Calu3 (cell line): Measurements from ENCODE around the gene NR3C1. TPM values are rescaled to one million over a fixed set of nuclear protein-coding genes. Genes with fewer than 3 reads are reported as not detected.

Experiments
- BruUV-seq: library from RNA; stranded (reverse); fragments of 400-500 nt; replicated peaks from 2 replicates; lab custom pipeline; 2021; lab: Mats Ljungman, UMichigan
- CTCF ChIA-PET: fragments of 300-600 bp; sonication (Branson Sonifier 250); formaldehyde crosslinking; loops from one replicate; lab custom pipeline; 2022; ENCODE audit warnings: antibody characterized with exemption; lab: Charles Lee
- DNase-seq: peaks from one replicate; pipeline ENCODE4 v3.0.0; 2022
- H3K27ac Mint-ChIP-seq: one replicate; pipeline ENCODE4 v1.8.0; 2022; ENCODE audit warnings: mixed read lengths; ENCODE audit not compliant: unreplicated experiment
- H3K27me3 Mint-ChIP-seq: one replicate; pipeline ENCODE4 v1.8.0; 2022; ENCODE audit warnings: mixed read lengths; ENCODE audit not compliant: unreplicated experiment
- H3K36me3 Mint-ChIP-seq: one replicate; pipeline ENCODE4 v1.8.0; 2022; ENCODE audit warnings: mild to moderate bottlenecking, moderate library complexity, mixed read lengths; ENCODE audit not compliant: insufficient read depth, unreplicated experiment
- H3K4me1 Mint-ChIP-seq: one replicate; pipeline ENCODE4 v1.8.0; 2022; ENCODE audit warnings: mild to moderate bottlenecking, low read depth, mixed read lengths; ENCODE audit not compliant: unreplicated experiment
- H3K4me3 Mint-ChIP-seq: one replicate; pipeline ENCODE4 v1.8.0; 2022; ENCODE audit warnings: mild to moderate bottlenecking, low read depth, moderate library complexity, mixed read lengths; ENCODE audit not compliant: unreplicated experiment
- H3K9me3 Mint-ChIP-seq: one replicate; pipeline ENCODE4 v1.8.0; 2022; ENCODE audit warnings: low read depth, mixed read lengths; ENCODE audit not compliant: unreplicated experiment
- intact Hi-C: fragments of 100-400 bp; cut with micrococcal nuclease; formaldehyde crosslinking; loops from one replicate; pipeline ENCODE4 v1.10.0; 2022; ENCODE audit not compliant: unreplicated experiment
- total RNA-seq: library from RNA; stranded (reverse); gene quantifications from 2 replicates; pipeline ENCODE4 v1.2.3, GENCODE V29; 2022
- TF ChIP-seq, protein P1 (sequence below): fragments of 200-600 bp; IDR thresholded peaks from one replicate; pipeline ENCODE4 v1.8.0; 2022; ENCODE audit warnings: antibody characterized with exemption; ENCODE audit not compliant: unreplicated experiment

Gene NR3C1
- total RNA-seq, 1 experiment from 2014 or later, result 63.1 TPM

DNA sequence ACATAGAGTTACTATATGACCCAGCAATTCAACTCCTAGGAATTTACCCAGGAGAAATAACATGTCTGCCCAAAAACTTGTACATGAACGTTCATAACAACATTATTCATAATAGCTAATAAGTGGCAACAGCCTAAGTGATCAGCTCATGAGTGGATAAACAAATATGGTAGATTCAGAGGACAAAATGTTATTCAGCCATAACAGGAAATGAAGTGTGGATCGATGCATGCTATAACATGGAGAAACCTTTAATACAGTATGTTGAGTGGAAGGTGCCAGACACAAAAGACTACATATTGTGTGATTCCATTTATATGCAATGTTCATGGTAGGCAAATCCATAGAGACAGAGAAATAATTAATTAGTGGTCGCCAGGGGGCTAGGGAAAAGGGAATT lies 22.3 kb upstream of the NR3C1 start:
- no peaks in the 10 kb centered on the region for H3K4me1 Mint-ChIP-seq
- no peaks in the 10 kb centered on the region for H3K9me3 Mint-ChIP-seq
- CTCF ChIA-PET, result no interaction called here
- H3K27me3 Mint-ChIP-seq, result no peaks in the 10 kb centered on the region
- H3K4me3 Mint-ChIP-seq, result no peak overlapping the region
- H3K36me3 Mint-ChIP-seq, result no peaks in the 10 kb centered on the region
- no peak overlapping the region for H3K27ac Mint-ChIP-seq
- intact Hi-C loops, result no loop called here
- no peak for DNase-seq
- no TSS peak for BruUV-seq
- TF ChIP-seq, protein P1, sequence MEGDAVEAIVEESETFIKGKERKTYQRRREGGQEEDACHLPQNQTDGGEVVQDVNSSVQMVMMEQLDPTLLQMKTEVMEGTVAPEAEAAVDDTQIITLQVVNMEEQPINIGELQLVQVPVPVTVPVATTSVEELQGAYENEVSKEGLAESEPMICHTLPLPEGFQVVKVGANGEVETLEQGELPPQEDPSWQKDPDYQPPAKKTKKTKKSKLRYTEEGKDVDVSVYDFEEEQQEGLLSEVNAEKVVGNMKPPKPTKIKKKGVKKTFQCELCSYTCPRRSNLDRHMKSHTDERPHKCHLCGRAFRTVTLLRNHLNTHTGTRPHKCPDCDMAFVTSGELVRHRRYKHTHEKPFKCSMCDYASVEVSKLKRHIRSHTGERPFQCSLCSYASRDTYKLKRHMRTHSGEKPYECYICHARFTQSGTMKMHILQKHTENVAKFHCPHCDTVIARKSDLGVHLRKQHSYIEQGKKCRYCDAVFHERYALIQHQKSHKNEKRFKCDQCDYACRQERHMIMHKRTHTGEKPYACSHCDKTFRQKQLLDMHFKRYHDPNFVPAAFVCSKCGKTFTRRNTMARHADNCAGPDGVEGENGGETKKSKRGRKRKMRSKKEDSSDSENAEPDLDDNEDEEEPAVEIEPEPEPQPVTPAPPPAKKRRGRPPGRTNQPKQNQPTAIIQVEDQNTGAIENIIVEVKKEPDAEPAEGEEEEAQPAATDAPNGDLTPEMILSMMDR, result no peak

- intact Hi-C loops, result no loop called here
- no peaks in the 10 kb centered on the region for H3K27me3 Mint-ChIP-seq
- H3K9me3 Mint-ChIP-seq, result no peaks in the 10 kb centered on the region
- H3K4me3 Mint-ChIP-seq, result no peak overlapping the region
- no TSS peak for BruUV-seq
- CTCF ChIA-PET, result no interaction called here
- TF ChIP-seq, protein P1, result no peak
- no peaks in the 10 kb centered on the region for H3K36me3 Mint-ChIP-seq
- H3K27ac Mint-ChIP-seq, result no peak overlapping the region
- DNase-seq, result no peak
- H3K4me1 Mint-ChIP-seq, result peaks cover 31% of the 10 kb centered on the region
Observed at GRCh38 chr5:143418140-143418866, 14.8 kb upstream of the NR3C1 start.

GRCh38 chr5:143417503-143418139 lies 14.1 kb upstream of the NR3C1 start:
- Mint-ChIP-seq H3K36me3 (no peaks in the 10 kb centered on the region), H3K4me1 (peaks cover 38% of the 10 kb centered on the region), H3K27me3 (no peaks in the 10 kb centered on the region), H3K4me3 (no peak overlapping the region), H3K9me3 (no peaks in the 10 kb centered on the region), H3K27ac (no peak overlapping the region)
- BruUV-seq, result no TSS peak
- CTCF ChIA-PET, result interaction anchor here (0.5 kb wide), 1 partner anchor 90 kb away, joined by 4 read pairs; no protein-coding TSS in a partner anchor
- DNase-seq, result no peak
- TF ChIP-seq, protein P1, result no peak
- intact Hi-C loops, result no loop called here

GRCh38 chr5:143416411-143416810 lies 12.9 kb upstream of the NR3C1 start:
- BruUV-seq, result no TSS peak
- TF ChIP-seq, protein P1, result no peak
- peak overlapping the region; percentile 90 for H3K27ac Mint-ChIP-seq
- no peaks in the 10 kb centered on the region for H3K9me3 Mint-ChIP-seq
- no peaks in the 10 kb centered on the region for H3K36me3 Mint-ChIP-seq
- peaks cover 50% of the 10 kb centered on the region for H3K4me1 Mint-ChIP-seq
- H3K27me3 Mint-ChIP-seq, result no peaks in the 10 kb centered on the region
- intact Hi-C loops, result no loop called here
- H3K4me3 Mint-ChIP-seq, result peak overlapping the region; percentile 38
- CTCF ChIA-PET, result interaction anchor here (0.6 to 0.8 kb wide), 2 partner anchors 12 to 148 kb away, joined by 3 read pairs; no protein-coding TSS in a partner anchor
- no peak for DNase-seq
